ENCODE results near the gene CUX1. TPM values are rescaled to one million over a fixed set of nuclear protein-coding genes. Genes with fewer than 3 reads are reported as not detected.

The CUX1 gene
- total and polyA plus RNA-seq, 2 of the 13 experiments (the other 11 are each of a cell fraction or from before 2014, with no cell fraction given) = 13.7 to 14.9 TPM

- TF ChIP-seq CBX1 (IDR thresholded peaks at IDR 0.05; ENCODE audit: low read depth) (peak; percentile 36), KAT8 (CRISPR knock-in tag; IDR thresholded peaks at IDR 0.05) (peak; percentile 52), ZFX (CRISPR knock-in tag; IDR thresholded peaks at IDR 0.05; ENCODE audit: low read depth) (peak; percentile 91), BCL6 (CRISPR knock-in tag; IDR thresholded peaks at IDR 0.05) (peak; percentile 55), HDAC2 (CRISPR knock-in tag; IDR thresholded peaks at IDR 0.05) (peak; percentile 75), ZBTB26 (CRISPR knock-in tag; IDR thresholded peaks at IDR 0.05; ENCODE audit: borderline replicate concordance) (peak; percentile 78; the same call in 1 of the 2 replicates), ZFP36L1 (CRISPR knock-in tag; IDR thresholded peaks at IDR 0.05) (peak; percentile 83; the same call in 1 of the 2 replicates), HNF4G (IDR thresholded peaks at IDR 0.05; ENCODE audit: borderline replicate concordance, low read depth, low read length) (peak; percentile 91), HNF4G (CRISPR knock-in tag; IDR thresholded peaks at IDR 0.05; ENCODE audit: borderline replicate concordance, low read depth) (peak; percentile 73; the same call in 1 of the 2 replicates), ERF (CRISPR knock-in tag; IDR thresholded peaks at IDR 0.05) (0 out of 2 replicates have a peak, but pooled peaks have one; percentile 62), MXI1 (IDR thresholded peaks at IDR 0.05; ENCODE audit: borderline replicate concordance, low read depth, low read length) (peak; percentile 64; the same call in 1 of the 3 replicates), TBX2 (CRISPR knock-in tag; IDR thresholded peaks at IDR 0.05; ENCODE audit: borderline replicate concordance) (peak; percentile 72; the same call in 1 of the 2 replicates), TARDBP (CRISPR knock-in tag; IDR thresholded peaks at IDR 0.05) (peak; percentile 56), ZNF264 (CRISPR knock-in tag; IDR thresholded peaks at IDR 0.05) (peak; percentile 32; the same call in 1 of the 2 replicates), ZNF768 (CRISPR knock-in tag; IDR thresholded peaks at IDR 0.05) (peak; percentile 27; the same call in 1 of the 2 replicates), SSRP1 (CRISPR knock-in tag; IDR thresholded peaks at IDR 0.05) (peak; percentile 53; the same call in 1 of the 2 replicates), ARNTL (CRISPR knock-in tag; IDR thresholded peaks at IDR 0.05) (peak; percentile 74), SP4 (CRISPR knock-in tag; IDR thresholded peaks at IDR 0.05) (peak; percentile 81), KAT7 (CRISPR knock-in tag; IDR thresholded peaks at IDR 0.05; ENCODE audit: borderline replicate concordance) (peak; percentile 41; the same call in 1 of the 2 replicates), ONECUT2 (CRISPR knock-in tag; IDR thresholded peaks at IDR 0.05) (0 out of 2 replicates have a peak, but pooled peaks have one; percentile 6), GATAD2A (CRISPR knock-in tag; IDR thresholded peaks at IDR 0.05) (peak; percentile 80), ZNF605 (CRISPR knock-in tag; IDR thresholded peaks at IDR 0.05) (peak; percentile 78; the same call in 1 of the 2 replicates), ZNF766 (CRISPR knock-in tag; IDR thresholded peaks at IDR 0.05; ENCODE audit: borderline replicate concordance) (0 out of 2 replicates have a peak, but pooled peaks have one; percentile 15)
- TF ChIP-seq, protein P1, sequence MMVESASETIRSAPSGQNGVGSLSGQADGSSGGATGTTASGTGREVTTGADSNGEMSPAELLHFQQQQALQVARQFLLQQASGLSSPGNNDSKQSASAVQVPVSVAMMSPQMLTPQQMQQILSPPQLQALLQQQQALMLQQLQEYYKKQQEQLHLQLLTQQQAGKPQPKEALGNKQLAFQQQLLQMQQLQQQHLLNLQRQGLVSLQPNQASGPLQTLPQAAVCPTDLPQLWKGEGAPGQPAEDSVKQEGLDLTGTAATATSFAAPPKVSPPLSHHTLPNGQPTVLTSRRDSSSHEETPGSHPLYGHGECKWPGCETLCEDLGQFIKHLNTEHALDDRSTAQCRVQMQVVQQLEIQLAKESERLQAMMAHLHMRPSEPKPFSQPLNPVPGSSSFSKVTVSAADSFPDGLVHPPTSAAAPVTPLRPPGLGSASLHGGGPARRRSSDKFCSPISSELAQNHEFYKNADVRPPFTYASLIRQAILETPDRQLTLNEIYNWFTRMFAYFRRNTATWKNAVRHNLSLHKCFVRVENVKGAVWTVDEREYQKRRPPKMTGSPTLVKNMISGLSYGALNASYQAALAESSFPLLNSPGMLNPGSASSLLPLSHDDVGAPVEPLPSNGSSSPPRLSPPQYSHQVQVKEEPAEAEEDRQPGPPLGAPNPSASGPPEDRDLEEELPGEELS (CRISPR knock-in tag; IDR thresholded peaks at IDR 0.05) = peak; percentile 70
- TF ChIP-seq, protein P2, sequence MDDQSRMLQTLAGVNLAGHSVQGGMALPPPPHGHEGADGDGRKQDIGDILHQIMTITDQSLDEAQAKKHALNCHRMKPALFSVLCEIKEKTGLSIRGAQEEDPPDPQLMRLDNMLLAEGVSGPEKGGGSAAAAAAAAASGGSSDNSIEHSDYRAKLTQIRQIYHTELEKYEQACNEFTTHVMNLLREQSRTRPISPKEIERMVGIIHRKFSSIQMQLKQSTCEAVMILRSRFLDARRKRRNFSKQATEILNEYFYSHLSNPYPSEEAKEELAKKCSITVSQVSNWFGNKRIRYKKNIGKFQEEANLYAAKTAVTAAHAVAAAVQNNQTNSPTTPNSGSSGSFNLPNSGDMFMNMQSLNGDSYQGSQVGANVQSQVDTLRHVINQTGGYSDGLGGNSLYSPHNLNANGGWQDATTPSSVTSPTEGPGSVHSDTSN (CRISPR knock-in tag; IDR thresholded peaks at IDR 0.05; ENCODE audit: borderline replicate concordance) = no peak
Measured at GRCh38 chr7:102152672-102153598, 335.5 kb downstream of the CUX1 start (continued).
